SK-N-SH (cell line): ENCODE data around the gene PCP4. TPM values are rescaled to one million over a fixed set of nuclear protein-coding genes. Genes with fewer than 3 reads are reported as not detected.

Source experiments
- CTCF ChIA-PET: fragments of 300-600, 350-600 bp; formaldehyde crosslinking; extraction: SDS; loops from one replicate; lab custom pipeline; 2021; lab: Yijun Ruan, JAX
- POLR2A ChIA-PET: fragments of 350-600 bp; sonication (Branson Sonifier 250); formaldehyde crosslinking; extraction: SDS; loops from one replicate; lab custom pipeline; 2020; ENCODE audit warnings: antibody characterized with exemption, inconsistent platforms; lab: Yijun Ruan, JAX
- DNase-seq: peaks from one replicate; pipeline ENCODE4 v3.0.0; 2012
- H2AFZ ChIP-seq: fragments of 200-600 bp; sonication (generic); 2 replicates; pipeline ENCODE4 v1.8.1; 2016; ENCODE audit warnings: antibody characterized with exemption, mild to moderate bottlenecking, low read depth
- H3F3A ChIP-seq: fragments of 200-600 bp; sonication (generic); replicated peaks from 2 replicates; pipeline ENCODE3; 2016; ENCODE audit warnings: antibody characterized with exemption, mild to moderate bottlenecking; ENCODE audit not compliant: insufficient read depth
- H3K27ac ChIP-seq, 2 experiments: fragments of 200-500 bp in 1 of 2; fragments of 200-600 bp in 1 of 2; sonication (Bioruptor generic) in 1 of 2; sonication (generic), shearing (Covaris generic) in 1 of 2; 2 replicates each; pipeline versions ENCODE4 v1.5.1 to v1.6.1; 2014 to 2016; ENCODE audit warnings: low read depth in 2 of 2, inconsistent platforms in 1 of 2, low read length in 1 of 2, mild to moderate bottlenecking in 1 of 2, mixed read lengths in 1 of 2
- H3K27me3 ChIP-seq: fragments of 200-600 bp; sonication (generic), shearing (Covaris generic); 2 replicates; pipeline ENCODE4 v1.6.1; 2016; ENCODE audit warnings: mixed run types; ENCODE audit not compliant: insufficient read depth
- H3K36me3 ChIP-seq, 2 experiments: fragments of 200-500 bp in 1 of 2; fragments of 200-600 bp in 1 of 2; sonication (Bioruptor generic) in 1 of 2; sonication (generic) in 1 of 2; replicated peaks in 1 of 2; 2 replicates each; pipeline versions ENCODE3 to v1.5.1; 2014 to 2016; ENCODE audit warnings: low read length in 1 of 2, mild to moderate bottlenecking in 1 of 2; ENCODE audit not compliant: insufficient read depth in 2 of 2, control insufficient read depth in 1 of 2
- H3K4me1 ChIP-seq, 2 experiments: fragments of 200-500 bp in 1 of 2; fragments of 200-600 bp in 1 of 2; sonication (Bioruptor generic) in 1 of 2; sonication (generic), shearing (Covaris generic) in 1 of 2; 2 replicates each; pipeline versions ENCODE4 v1.5.1 to v1.6.1; 2014 to 2016; ENCODE audit warnings: low read depth in 1 of 2, low read length in 1 of 2, mixed run types in 1 of 2; ENCODE audit not compliant: insufficient read depth in 2 of 2, control insufficient read depth in 1 of 2
- H3K4me2 ChIP-seq: fragments of 200-600 bp; sonication (generic), shearing (Covaris generic); 2 replicates; pipeline ENCODE4 v1.6.1; 2017; ENCODE audit warnings: mixed run types
- H3K4me3 ChIP-seq, 2 experiments: fragments of 200-500 bp in 1 of 2; fragments of 200-600 bp in 1 of 2; sonication (Bioruptor generic) in 1 of 2; sonication (generic), shearing (Covaris generic) in 1 of 2; 2 replicates each; pipeline versions ENCODE4 v1.5.1 to v1.8.1; 2014 to 2016; ENCODE audit warnings: low read depth in 2 of 2, inconsistent platforms in 1 of 2, low read length in 1 of 2, mild to moderate bottlenecking in 1 of 2, mixed read lengths in 1 of 2, moderate library complexity in 1 of 2
- H3K79me2 ChIP-seq: fragments of 200-600 bp; sonication (generic); 2 replicates; pipeline ENCODE4 v1.8.1; 2017; ENCODE audit warnings: mild to moderate bottlenecking; ENCODE audit not compliant: insufficient read depth
- H3K9ac ChIP-seq: fragments of 200-600 bp; sonication (generic); 2 replicates; pipeline ENCODE4 v1.6.1; 2017; ENCODE audit warnings: mixed run types
- H3K9me2 ChIP-seq: fragments of 200-600 bp; sonication (generic); 2 replicates; pipeline ENCODE4 v1.6.1; 2017; ENCODE audit warnings: mixed run types
- H3K9me3 ChIP-seq: fragments of 200-600 bp; sonication (generic); 2 replicates; pipeline ENCODE4 v1.6.1; 2017; ENCODE audit warnings: mixed run types, mild to moderate bottlenecking, moderate library complexity
- H4K20me1 ChIP-seq: fragments of 200-600 bp; sonication (generic); 2 replicates; pipeline ENCODE4 v1.6.1; 2017; ENCODE audit warnings: mild to moderate bottlenecking, mixed run types; ENCODE audit not compliant: insufficient read depth
- CHD2 ChIP-seq: fragments of 150-350 bp; IDR thresholded peaks from 2 replicates; pipeline ENCODE4 v1.6.1; 2018; ENCODE audit warnings: low read length; ENCODE audit not compliant: partially characterized antibody
- CTCF ChIP-seq: fragments of 200-600 bp; sonication (generic); IDR thresholded peaks from 2 replicates; pipeline ENCODE4 v1.6.1; 2017; ENCODE audit warnings: antibody characterized with exemption, mild to moderate bottlenecking, moderate library complexity
- FOSL2 ChIP-seq: IDR thresholded peaks from 2 replicates; pipeline ENCODE4 v1.4.0; 2012; ENCODE audit warnings: low read depth, mild to moderate bottlenecking, moderate library complexity, borderline replicate concordance
- FOXJ3 ChIP-seq: sonication (generic); formaldehyde crosslinking; IDR thresholded peaks from 2 replicates; pipeline ENCODE4 v1.5.1; 2020; ENCODE audit warnings: mild to moderate bottlenecking, missing genetic modification reagents
- IRF3 ChIP-seq: fragments of 150-350 bp; IDR thresholded peaks from 2 replicates; pipeline ENCODE4 v1.6.1; 2016; ENCODE audit warnings: mild to moderate bottlenecking, low read depth, low read length
- JUND ChIP-seq: IDR thresholded peaks from 2 replicates; pipeline ENCODE4 v1.4.0; 2012
- MEF2A ChIP-seq: IDR thresholded peaks from 2 replicates; pipeline ENCODE4 v1.4.0; 2012; ENCODE audit warnings: low read depth, borderline replicate concordance
- NFIC ChIP-seq: IDR thresholded peaks from 2 replicates; pipeline ENCODE4 v1.4.0; 2012; ENCODE audit warnings: borderline replicate concordance
- PBX3 ChIP-seq: IDR thresholded peaks from 2 replicates; pipeline ENCODE4; 2012
- RCOR1 ChIP-seq: fragments of 150-350 bp; IDR thresholded peaks from 2 replicates; pipeline ENCODE4 v1.6.1; 2017; ENCODE audit warnings: antibody characterized with exemption, low read length
- RFX5 ChIP-seq: IDR thresholded peaks from 2 replicates; pipeline ENCODE4 v1.6.1; 2012; ENCODE audit warnings: mild to moderate bottlenecking, improper control_type of control experiment, low read length
- SMC3 ChIP-seq: IDR thresholded peaks from 2 replicates; pipeline ENCODE4 v1.6.1; 2012; ENCODE audit warnings: low read depth, low read length, improper control_type of control experiment
- TAF1 ChIP-seq: IDR thresholded peaks from 2 replicates; pipeline ENCODE4 v1.6.1; 2012; ENCODE audit warnings: low read depth, mild to moderate bottlenecking, low read length, moderate library complexity, borderline replicate concordance
- USF1 ChIP-seq: IDR thresholded peaks from 2 replicates; pipeline ENCODE4 v1.4.0; 2012; ENCODE audit warnings: low read depth, borderline replicate concordance
- USF2 ChIP-seq: fragments of 150-350 bp; IDR thresholded peaks from 2 replicates; pipeline ENCODE4 v1.6.1; 2017; ENCODE audit warnings: antibody characterized with exemption, low read length, low read depth, borderline replicate concordance
- YY1 ChIP-seq: IDR thresholded peaks from 2 replicates; pipeline ENCODE4 v1.4.0; 2012; ENCODE audit warnings: low read depth, mild to moderate bottlenecking
- WGBS: methylation state at CpG from one replicate; pipeline ENCODE4 v1.1.6; 2017; ENCODE audit warnings: low lambda C conversion rate; 5-methylcytosine and 5-hydroxymethylcytosine counted together
- polyA plus RNA-seq, 3 experiments: library from polyadenylated mRNA; depleted of rRNA; stranded (reverse); fragments of >200 nt; gene quantifications; 2 replicates each; pipeline ENCODE4 v1.2.3, GENCODE V29; 2012

The PCP4 gene
- polyA plus RNA-seq, 1 of the 3 experiments (the other 2 are of a cell fraction), result not detected

GRCh38 chr21:39952265-39952664 lies 85.0 kb downstream of the PCP4 start:
- no peak overlapping the region for H3K9ac ChIP-seq
- 0 out of 2 replicates have a peak, but pooled peaks cover 5% of the 10 kb centered on the region for H3K9me3 ChIP-seq
- H3K9me2 ChIP-seq, result no peaks in the 10 kb centered on the region
- no peaks in the 10 kb centered on the region for H3K36me3 ChIP-seq
- TF ChIP-seq RFX5 (no peak), SMC3 (no peak), USF1 (no peak), JUND (no peak), PBX3 (no peak), IRF3 (no peak), CTCF (no peak), USF2 (no peak), FOXJ3 (CRISPR knock-in tag) (no peak), CHD2 (no peak), YY1 (no peak), FOSL2 (no peak)
- H3K27me3 ChIP-seq, result no peaks in the 10 kb centered on the region
- H3F3A ChIP-seq, result no peaks in the 10 kb centered on the region
- no peak overlapping the region for H3K4me2 ChIP-seq
- no peaks in the 10 kb centered on the region for H3K4me1 ChIP-seq
- POLR2A ChIA-PET, result no interaction called here
- no peak overlapping the region for H3K4me3 ChIP-seq
- no peaks in the 10 kb centered on the region for H4K20me1 ChIP-seq
- DNase-seq, result no peak
- H3K79me2 ChIP-seq, result no peaks in the 10 kb centered on the region
- WGBS, result 13% methylated on average over 2 of the region's 4 CpGs
- CTCF ChIA-PET, result no interaction called here
- H2AFZ ChIP-seq, result no peak overlapping the region
- H3K27ac ChIP-seq, result no peak overlapping the region

- CTCF ChIA-PET, result interaction anchor here (0.9 kb wide), 1 partner anchor 88 kb away, joined by 6 read pairs; the partner anchor contains the start of gene PCP4
- no peak for DNase-seq
- no peak for TF ChIP-seq USF2
- no peak for TF ChIP-seq FOXJ3 (CRISPR knock-in tag)
- TF ChIP-seq TAF1, result no peak
- TF ChIP-seq RCOR1, result no peak
- TF ChIP-seq PBX3, result no peak
- no peak for TF ChIP-seq CTCF
- TF ChIP-seq NFIC, result no peak
- no peak for TF ChIP-seq MEF2A
These were observed 87.3 kb downstream of the PCP4 start for GRCh38 chr21:39954570-39954969.

More at GRCh38 chr21:39954570-39954969, 87.3 kb downstream of the PCP4 start:
- 40% methylated on average over 10 of the region's 10 CpGs for WGBS
- Histone ChIP-seq H3K36me3 (no peaks in the 10 kb centered on the region), H3F3A (no peaks in the 10 kb centered on the region), H3K27me3 (no peaks in the 10 kb centered on the region), H3K4me1 (no peaks in the 10 kb centered on the region), H3K9me3 (no peaks in the 10 kb centered on the region), H2AFZ (no peak overlapping the region), H3K9me2 (no peaks in the 10 kb centered on the region), H3K9ac (no peak overlapping the region), H3K27ac (no peak overlapping the region), H3K4me2 (no peak overlapping the region), H3K4me3 (no peak overlapping the region), H3K79me2 (no peaks in the 10 kb centered on the region), H4K20me1 (no peaks in the 10 kb centered on the region)
- POLR2A ChIA-PET, result no interaction called here
